ENCODE measurements around the gene STK36. TPM values are rescaled to one million over a fixed set of nuclear protein-coding genes. Genes with fewer than 3 reads are reported as not detected.

STK36 gene
- total RNA-seq, 4 donors from 2014 or later, result 63.9 to 71.4 (median 67.6) TPM

- DNase-seq (ENCODE audit: low spot score in 2 of 2), result no peak
Observed at GRCh38 chr2:218648787-218649100, 23.1 kb upstream of the STK36 start.

GRCh38 chr2:218655751-218656150 is 16.1 kb upstream of the STK36 start:
- Histone ChIP-seq H3K9me3 (no peaks in the 10 kb centered on the region), H3K4me3 (no peak overlapping the region), H3K36me3 (peaks cover 0 to 69% (median 25%) of the 10 kb centered on the region in 3 donors), H3K4me1 (peaks cover 0 to 36% (median 12%) of the 10 kb centered on the region in 4 donors), H3K27ac (no peak overlapping the region), H3K27me3 (no peaks in the 10 kb centered on the region)
- TF ChIP-seq POLR2A (IDR thresholded peaks at IDR 0.05) (no peak), EP300 (IDR thresholded peaks at IDR 0.05) (no peak), CTCF (IDR thresholded peaks at IDR 0.05) (no peak)
- no peak for DNase-seq (ENCODE audit: low spot score in 2 of 2)
- WGBS, 2 donors, result 89 to 91% methylated on average over 2 of the region's 2 CpGs

More at GRCh38 chr2:218648787-218649100, 23.1 kb upstream of the STK36 start:
- peaks cover 0 to 99% (median 40%) of the 10 kb centered on the region in 3 donors for H3K36me3 ChIP-seq
- 86 to 90% methylated on average over 11 of the region's 11 CpGs for WGBS, 2 donors
- TF ChIP-seq POLR2A (IDR thresholded peaks at IDR 0.05), result no peak
- no peak for TF ChIP-seq CTCF (IDR thresholded peaks at IDR 0.05)
- no peak for TF ChIP-seq EP300 (IDR thresholded peaks at IDR 0.05)
- no peaks in the 10 kb centered on the region for H3K9me3 ChIP-seq
- H3K4me3 ChIP-seq, result no peak overlapping the region
- no peaks in the 10 kb centered on the region for H3K4me1 ChIP-seq
- no peaks in the 10 kb centered on the region for H3K27me3 ChIP-seq
- H3K27ac ChIP-seq, result no peak overlapping the region

- peaks cover 0 to 63% (median 14%) of the 10 kb centered on the region in 3 donors for H3K36me3 ChIP-seq
- H3K4me3 ChIP-seq, result peak overlapping the region; percentile 57 to 91 (median 67)
- no peaks in the 10 kb centered on the region for H3K27me3 ChIP-seq
- no peak for DNase-seq (ENCODE audit: low spot score in 2 of 2)
- peak in 1 of 5 experiments; percentile 13 for TF ChIP-seq CTCF (IDR thresholded peaks at IDR 0.05)
- no peak for TF ChIP-seq POLR2A (IDR thresholded peaks at IDR 0.05)
- WGBS, 2 donors, result 2% methylated on average over 21 to 24 of the region's 27 CpGs
- peak overlapping the region; percentile 15 to 89 (median 66) for H3K27ac ChIP-seq
- peaks cover 0 to 36% (median 12%) of the 10 kb centered on the region in 4 donors for H3K4me1 ChIP-seq
- no peaks in the 10 kb centered on the region for H3K9me3 ChIP-seq
Observed at GRCh38 chr2:218658671-218659257, 13.1 kb upstream of the STK36 start.

- WGBS, 2 donors, result 1% methylated on average over 46 to 48 of the region's 49 CpGs
- H3K27ac ChIP-seq, result peak within 1 kb of the TSS; percentile 15 to 89 (median 66)
Observed at GRCh38 chr2:218659258-218659987, 12.5 kb upstream of the STK36 start, which contains the start of the genes BCS1L and ZNF142. Gene BCS1L (plus strand): TSS chr2:218659683. CDS start chr2:218660988, 1,305 bp downstream. Gene ZNF142 (minus strand): TSS chr2:218659623. CDS start chr2:218656429, 3,194 bp downstream.

More at GRCh38 chr2:218659258-218659987, 12.5 kb upstream of the STK36 start, which contains the start of the genes BCS1L and ZNF142:
- Histone ChIP-seq H3K4me3 (peak within 1 kb of the TSS; percentile 57 to 91 (median 67)), H3K4me1 (peaks cover 0 to 36% (median 12%) of the 10 kb centered on the region in 4 donors), H3K36me3 (peaks cover 0 to 63% (median 13%) of the 10 kb centered on the region in 3 donors), H3K9me3 (no peaks in the 10 kb centered on the region), H3K27me3 (no peaks in the 10 kb centered on the region)
- DNase-seq (ENCODE audit: low spot score in 2 of 2), result peak; percentile 82 to 94
- TF ChIP-seq EP300 (IDR thresholded peaks at IDR 0.05) (peak; percentile 47 to 68), POLR2A (IDR thresholded peaks at IDR 0.05) (peak; percentile 18 to 35), CTCF (IDR thresholded peaks at IDR 0.05) (no peak)
